ENCODE results near the gene GNB1. TPM values are rescaled to one million over a fixed set of nuclear protein-coding genes. Genes with fewer than 3 reads are reported as not detected.

GNB1 gene
- total RNA-seq, result 116 and 126 TPM in 2 replicates

- no peak for TF ChIP-seq CTCF (IDR thresholded peaks at IDR 0.05; ENCODE audit: insufficient read depth, low read length, severe bottlenecking)
- peaks cover 2% of the 10 kb centered on the region for H3K36me3 ChIP-seq (ENCODE audit: control insufficient read depth, insufficient read depth, low read length)
- no peaks in the 10 kb centered on the region for H3K27me3 ChIP-seq (ENCODE audit: control insufficient read depth, insufficient read depth, low read length)
- DNase-seq (ENCODE audit: low read depth), result peak; percentile 58
- peak within 1 kb of the TSS; percentile 86 for H3K4me3 ChIP-seq (ENCODE audit: low read depth, low read length)
- FAIRE-seq, result no peak
Observed at GRCh38 chr1:1890506-1891348, at the start of gene GNB1. GNB1 (minus strand) TSS chr1:1891087; CDS start chr1:1825453, 65,634 bp downstream.

GRCh38 chr1:1940123-1940425 is 49.2 kb upstream of the GNB1 start:
- DNase-seq (ENCODE audit: low read depth), result no peak
- H3K36me3 ChIP-seq (ENCODE audit: control insufficient read depth, insufficient read depth, low read length), result no peaks in the 10 kb centered on the region
- H3K27me3 ChIP-seq (ENCODE audit: control insufficient read depth, insufficient read depth, low read length), result no peaks in the 10 kb centered on the region
- no peak overlapping the region for H3K4me3 ChIP-seq (ENCODE audit: low read depth, low read length)
- FAIRE-seq, result no peak
- no peak for TF ChIP-seq CTCF (IDR thresholded peaks at IDR 0.05; ENCODE audit: insufficient read depth, low read length, severe bottlenecking)

GRCh38 chr1:1939296-1940122 is 48.6 kb upstream of the GNB1 start:
- Histone ChIP-seq H3K36me3 (ENCODE audit: control insufficient read depth, insufficient read depth, low read length) (no peaks in the 10 kb centered on the region), H3K27me3 (ENCODE audit: control insufficient read depth, insufficient read depth, low read length) (no peaks in the 10 kb centered on the region), H3K4me3 (ENCODE audit: low read depth, low read length) (no peak overlapping the region)
- FAIRE-seq, result no peak
- no peak for DNase-seq (ENCODE audit: low read depth)
- no peak for TF ChIP-seq CTCF (IDR thresholded peaks at IDR 0.05; ENCODE audit: insufficient read depth, low read length, severe bottlenecking)

- H3K4me3 ChIP-seq (ENCODE audit: low read depth, low read length), result no peak overlapping the region
- DNase-seq (ENCODE audit: low read depth) (no peak), FAIRE-seq (no peak)
- no peaks in the 10 kb centered on the region for H3K27me3 ChIP-seq (ENCODE audit: control insufficient read depth, insufficient read depth, low read length)
- TF ChIP-seq CTCF (IDR thresholded peaks at IDR 0.05; ENCODE audit: insufficient read depth, low read length, severe bottlenecking), result no peak
- no peaks in the 10 kb centered on the region for H3K36me3 ChIP-seq (ENCODE audit: control insufficient read depth, insufficient read depth, low read length)
Observed at GRCh38 chr1:1938613-1939295, 47.9 kb upstream of the GNB1 start.

- no peaks in the 10 kb centered on the region for H3K27me3 ChIP-seq (ENCODE audit: control insufficient read depth, insufficient read depth, low read length)
- no peak for DNase-seq (ENCODE audit: low read depth)
- no peaks in the 10 kb centered on the region for H3K36me3 ChIP-seq (ENCODE audit: control insufficient read depth, insufficient read depth, low read length)
- no peak overlapping the region for H3K4me3 ChIP-seq (ENCODE audit: low read depth, low read length)
- no peak for FAIRE-seq
- no peak for TF ChIP-seq CTCF (IDR thresholded peaks at IDR 0.05; ENCODE audit: insufficient read depth, low read length, severe bottlenecking)
Observed at GRCh38 chr1:1938276-1938573, 47.3 kb upstream of the GNB1 start.
